PC-9 (cell line): ENCODE data around the gene CATSPER4. TPM values are rescaled to one million over a fixed set of nuclear protein-coding genes. Genes with fewer than 3 reads are reported as not detected.
A peak's percentile ranks its signal among the peaks of the same experiment; 100 is the strongest.

ENCODE experiments used
- BruUV-seq: library from RNA; stranded (reverse); fragments of 400-500 nt; replicated peaks from 2 replicates; lab custom pipeline; 2021; lab: Mats Ljungman, UMichigan
- CTCF ChIA-PET: fragments of 300-600 bp; sonication (Branson Sonifier 250); formaldehyde crosslinking; loops from one replicate; lab custom pipeline; 2022; ENCODE audit warnings: antibody characterized with exemption; lab: Charles Lee
- POLR2A ChIA-PET: fragments of 300-600 bp; sonication (Branson Sonifier 250); formaldehyde crosslinking; loops from one replicate; lab custom pipeline; 2022; ENCODE audit warnings: antibody characterized with exemption; ENCODE audit not compliant: unreplicated experiment; lab: Charles Lee
- DNase-seq, 2 experiments: peaks; one replicate each; pipeline versions ENCODE4 v3.0.0 to v3.0.0-alpha.2; 2015 to 2022; ENCODE audit warnings: mixed read lengths in 1 of 2
- H2AFZ ChIP-seq: fragments of 200-600 bp; sonication (generic); 2 replicates; pipeline ENCODE4 v1.8.1; 2017; ENCODE audit warnings: antibody characterized with exemption
- H3F3A ChIP-seq: fragments of 200-600 bp; sonication (generic); 2 replicates; pipeline ENCODE4 v1.8.1; 2017; ENCODE audit warnings: antibody characterized with exemption, mild to moderate bottlenecking, low read depth; ENCODE audit not compliant: insufficient read depth
- H3K27ac ChIP-seq: fragments of 200-600 bp; sonication (generic); 2 replicates; pipeline ENCODE4 v1.6.1; 2016; ENCODE audit warnings: mixed run types
- H3K27me3 ChIP-seq: fragments of 200-600 bp; sonication (generic); 2 replicates; pipeline ENCODE4 v1.6.1; 2016; ENCODE audit warnings: low read depth, mixed run types; ENCODE audit not compliant: insufficient read depth
- H3K36me3 ChIP-seq: fragments of 200-600 bp; sonication (generic); 2 replicates; pipeline ENCODE4 v1.6.1; 2016; ENCODE audit warnings: low read depth, mixed run types
- H3K4me1 ChIP-seq: fragments of 200-600 bp; sonication (generic); replicated peaks from 2 replicates; pipeline ENCODE4 v1.6.1; 2016; ENCODE audit warnings: mixed run types; ENCODE audit not compliant: insufficient read depth
- H3K4me2 ChIP-seq: fragments of 200-600 bp; sonication (generic); 2 replicates; pipeline ENCODE4 v1.6.1; 2017; ENCODE audit warnings: mixed run types
- H3K4me3 ChIP-seq: fragments of 200-600 bp; sonication (generic); 2 replicates; pipeline ENCODE4 v1.6.1; 2016; ENCODE audit warnings: mixed run types
- H3K79me2 ChIP-seq: fragments of 200-600 bp; sonication (generic); 2 replicates; pipeline ENCODE4 v1.6.1; 2017; ENCODE audit warnings: low read depth, mixed run types
- H3K9me2 ChIP-seq: fragments of 200-600 bp; sonication (generic); 2 replicates; pipeline ENCODE4 v1.8.1; 2017; ENCODE audit warnings: mild to moderate bottlenecking; ENCODE audit not compliant: insufficient read depth
- H3K9me3 ChIP-seq: fragments of 200-600 bp; sonication (generic); 2 replicates; pipeline ENCODE4 v1.8.1; 2016; ENCODE audit warnings: low read depth; ENCODE audit not compliant: insufficient read depth
- H4K20me1 ChIP-seq: fragments of 200-600 bp; sonication (generic); 2 replicates; pipeline ENCODE4 v1.8.1; 2017; ENCODE audit not compliant: insufficient read depth
- EZH2 ChIP-seq: fragments of 200-600 bp; sonication (generic); IDR thresholded peaks from 2 replicates; pipeline ENCODE4 v1.8.0; 2017; ENCODE audit warnings: antibody characterized with exemption, low read depth
- intact Hi-C: fragments of 100-400 bp; cut with micrococcal nuclease; formaldehyde crosslinking; loops from one replicate; pipeline ENCODE4 v1.10.0; 2022; ENCODE audit not compliant: unreplicated experiment
- total RNA-seq: library from RNA; stranded (reverse); gene quantifications from 2 replicates; pipeline ENCODE4 v1.2.3, GENCODE V29; 2021
- TF ChIP-seq, protein P1 (sequence below): fragments of 200-600 bp; sonication (generic); conservative IDR thresholded peaks from 2 replicates; pipeline ENCODE4 v1.6.1; 2017; ENCODE audit warnings: mixed run types, antibody characterized with exemption, mild to moderate bottlenecking, moderate library complexity

The CATSPER4 gene
- total RNA-seq, 1 experiment from 2014 or later = 0.24 TPM

DNA sequence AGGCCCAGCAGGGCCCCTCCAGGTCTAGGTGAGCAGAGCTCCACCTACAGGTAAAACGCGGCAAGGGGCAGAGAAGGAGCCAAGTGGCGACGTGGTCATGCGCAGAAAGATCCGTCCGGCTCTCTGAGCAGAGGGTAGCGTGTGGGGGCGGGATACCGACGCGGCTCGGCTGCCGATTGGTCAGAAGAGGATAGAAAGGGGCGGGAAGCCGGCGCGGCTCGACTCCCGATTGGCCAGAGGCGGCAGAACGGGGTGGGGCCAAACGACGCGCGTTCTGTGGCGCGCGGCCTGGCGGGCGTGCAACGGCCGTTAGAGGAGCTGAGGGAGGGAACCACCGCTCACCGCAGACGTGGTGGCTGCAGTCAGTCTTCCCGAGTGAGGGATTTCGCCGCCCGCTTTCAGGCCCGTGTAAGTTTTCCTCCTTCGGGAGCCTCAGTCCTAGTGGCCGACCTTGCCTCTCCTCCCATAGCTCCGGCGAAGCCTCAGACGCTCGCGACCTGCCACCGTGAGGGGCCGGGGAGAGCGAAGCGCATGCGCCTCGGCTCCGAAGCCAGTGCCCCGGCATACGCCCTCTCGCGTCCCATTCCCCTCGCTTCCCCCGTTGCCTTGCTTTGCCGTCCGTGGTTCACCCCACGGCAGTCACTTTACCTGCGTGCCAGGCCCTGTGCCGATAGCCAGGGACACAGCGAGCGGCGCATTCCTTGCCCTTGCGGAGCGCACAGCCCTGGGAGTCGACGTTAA lies 43.7 kb downstream of the CATSPER4 start, which contains the start of gene CEP85:
Gene CEP85 (plus strand): TSS at position 298 of the 741 bp plus-strand sequence. CDS start 5,584 bp downstream, outside the sequence.
- Histone ChIP-seq H4K20me1 (no peaks in the 10 kb centered on the region), H3K27me3 (no peaks in the 10 kb centered on the region), H3K27ac (0 out of 2 replicates have a peak within 1 kb of the TSS, but pooled peaks have one; percentile 16), H3K4me2 (peak within 1 kb of the TSS; percentile 85), H2AFZ (peak within 1 kb of the TSS; percentile 84), H3K4me1 (peaks cover 31% of the 10 kb centered on the region), H3K4me3 (peak within 1 kb of the TSS; percentile 84), H3K79me2 (peaks cover 48% of the 10 kb centered on the region), H3K9me3 (no peaks in the 10 kb centered on the region), H3K36me3 (0 out of 2 replicates have a peak, but pooled peaks cover 3% of the 10 kb centered on the region), H3F3A (no peaks in the 10 kb centered on the region), H3K9me2 (no peaks in the 10 kb centered on the region)
- no peak for TF ChIP-seq EZH2
- TF ChIP-seq, protein P1, sequence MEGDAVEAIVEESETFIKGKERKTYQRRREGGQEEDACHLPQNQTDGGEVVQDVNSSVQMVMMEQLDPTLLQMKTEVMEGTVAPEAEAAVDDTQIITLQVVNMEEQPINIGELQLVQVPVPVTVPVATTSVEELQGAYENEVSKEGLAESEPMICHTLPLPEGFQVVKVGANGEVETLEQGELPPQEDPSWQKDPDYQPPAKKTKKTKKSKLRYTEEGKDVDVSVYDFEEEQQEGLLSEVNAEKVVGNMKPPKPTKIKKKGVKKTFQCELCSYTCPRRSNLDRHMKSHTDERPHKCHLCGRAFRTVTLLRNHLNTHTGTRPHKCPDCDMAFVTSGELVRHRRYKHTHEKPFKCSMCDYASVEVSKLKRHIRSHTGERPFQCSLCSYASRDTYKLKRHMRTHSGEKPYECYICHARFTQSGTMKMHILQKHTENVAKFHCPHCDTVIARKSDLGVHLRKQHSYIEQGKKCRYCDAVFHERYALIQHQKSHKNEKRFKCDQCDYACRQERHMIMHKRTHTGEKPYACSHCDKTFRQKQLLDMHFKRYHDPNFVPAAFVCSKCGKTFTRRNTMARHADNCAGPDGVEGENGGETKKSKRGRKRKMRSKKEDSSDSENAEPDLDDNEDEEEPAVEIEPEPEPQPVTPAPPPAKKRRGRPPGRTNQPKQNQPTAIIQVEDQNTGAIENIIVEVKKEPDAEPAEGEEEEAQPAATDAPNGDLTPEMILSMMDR = peak; percentile 80
- intact Hi-C loops = loop anchor here (1.0 kb wide), 3 partner anchors 57 to 198 kb away; partner anchors contain the start of gene CNKSR1
- ChIA-PET CTCF (interaction anchor here (0.6 to 1.9 kb wide), 8 partner anchors 44 to 1412 kb away, joined by 3 to 7 read pairs (median 3); partner anchors contain the start of genes CATSPER4, CNKSR1 and ZNF593), POLR2A (interaction anchor here (0.5 to 0.7 kb wide), 9 partner anchors 16 to 1868 kb away, joined by 3 to 24 read pairs (median 5); partner anchors contain the start of gene CATSPER4)
- peak; percentile 89 to 98 for DNase-seq
- BruUV-seq = TSS peak; percentile 51

DNA sequence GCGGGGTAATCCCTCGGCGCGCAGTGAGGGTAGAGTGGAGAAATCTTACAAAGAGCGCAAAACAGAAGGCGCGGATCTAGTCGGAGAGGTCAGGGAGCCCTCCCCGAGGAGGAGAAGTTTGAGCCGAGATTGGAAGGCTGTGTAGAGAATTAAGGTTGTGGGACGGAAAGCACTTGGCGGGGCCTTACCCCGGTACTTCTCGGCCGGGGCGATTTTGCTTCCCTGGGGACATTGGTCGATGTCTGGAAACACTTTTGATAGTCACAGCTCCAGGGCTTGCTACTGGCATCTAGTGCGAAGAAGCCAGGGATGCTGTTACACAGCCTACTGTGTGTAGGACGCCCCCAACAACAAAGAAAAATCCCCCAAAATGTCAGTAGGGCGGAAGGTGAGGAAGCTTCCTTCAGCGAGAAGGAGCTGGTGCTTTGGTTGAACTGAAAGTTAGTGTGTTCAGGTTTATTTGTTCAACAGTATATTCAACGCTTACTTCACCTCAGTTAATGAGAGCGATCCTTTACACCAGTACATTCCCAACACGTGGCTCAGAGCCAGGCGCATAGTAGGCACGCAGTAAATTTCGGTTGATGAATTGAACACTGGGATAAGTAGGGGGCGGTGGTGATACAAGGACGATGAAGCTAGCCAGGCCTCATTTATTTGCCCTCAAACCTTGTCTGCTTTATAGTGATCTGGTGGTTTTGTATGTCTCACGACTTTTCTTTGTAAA lies 44.4 kb downstream of the CATSPER4 start:
- no peak for TF ChIP-seq EZH2
- TF ChIP-seq, protein P1 = no peak; the same call in 1 of the 2 replicates
- Histone ChIP-seq H3K4me3 (peak overlapping the region; percentile 84), H3K4me1 (peaks cover 31% of the 10 kb centered on the region), H3K36me3 (peaks cover 10% of the 10 kb centered on the region; the same call in 1 of the 2 replicates), H3K4me2 (peak overlapping the region; percentile 85), H3K27ac (0 out of 2 replicates have a peak overlapping the region, but pooled peaks have one; percentile 16), H3K27me3 (no peaks in the 10 kb centered on the region), H3K79me2 (peaks cover 55% of the 10 kb centered on the region), H3K9me3 (no peaks in the 10 kb centered on the region), H3K9me2 (no peaks in the 10 kb centered on the region), H3F3A (no peaks in the 10 kb centered on the region), H4K20me1 (no peaks in the 10 kb centered on the region), H2AFZ (peak overlapping the region; percentile 84)
- POLR2A ChIA-PET = interaction anchor here (0.5 to 0.7 kb wide), 7 partner anchors 45 to 1867 kb away, joined by 3 to 8 read pairs (median 5); partner anchors contain the start of gene CATSPER4
- no TSS peak for BruUV-seq
- CTCF ChIA-PET = interaction anchor here (0.6 to 1.9 kb wide), 5 partner anchors 57 to 1413 kb away, joined by 3 to 7 read pairs (median 3); partner anchors contain the start of genes CNKSR1 and ZNF593
- no peak for DNase-seq
- intact Hi-C loops = loop anchor here (1.0 to 5.0 kb wide), 4 partner anchors 42 to 199 kb away; partner anchors contain the start of gene CNKSR1
